CD4-positive, alpha-beta T cell treated with Interleukin-21 for 1 hour (primary cell): ENCODE results near the gene FBXO7.
"Not testable (repeated sequence)": the region's sequence is repeated elsewhere in the genome, so short reads cannot be mapped to it uniquely, and the experiment has no call there.

Experiments
- DNase-seq: peaks from one replicate; pipeline ENCODE4 v3.0.0-alpha.2; 2020

FBXO7 gene

GRCh38 chr22:32474635-32475467 is at the start of gene FBXO7:
FBXO7 (plus strand) TSS chr22:32474811; CDS start chr22:32475003, 192 bp downstream.
- DNase-seq, result peak; percentile 86

GRCh38 chr22:32426881-32427280 is 47.7 kb upstream of the FBXO7 start:
- no peak for DNase-seq

- DNase-seq, result no peak
Measured at GRCh38 chr22:32430352-32430751, 44.3 kb upstream of the FBXO7 start.

- DNase-seq, result peak; percentile 4
Measured at GRCh38 chr22:32444068-32444467, 30.5 kb upstream of the FBXO7 start.

GRCh38 chr22:32446321-32446720 is 28.3 kb upstream of the FBXO7 start:
- no peak for DNase-seq

GRCh38 chr22:32448980-32449379 is 25.6 kb upstream of the FBXO7 start:
- DNase-seq, result no peak

GRCh38 chr22:32457031-32457430 is 17.6 kb upstream of the FBXO7 start:
- DNase-seq, result no peak

GRCh38 chr22:32462452-32462851 is 12.2 kb upstream of the FBXO7 start:
- no peak for DNase-seq

- no peak for DNase-seq
Measured at GRCh38 chr22:32465661-32466060, 8.9 kb upstream of the FBXO7 start.

- DNase-seq, result no peak
Measured at GRCh38 chr22:32466496-32466895, 8.1 kb upstream of the FBXO7 start.

GRCh38 chr22:32469799-32470212 is 4.8 kb upstream of the FBXO7 start:
- DNase-seq, result no peak

GRCh38 chr22:32473388-32473952 is 1.1 kb upstream of the FBXO7 start:
- DNase-seq, result peak; percentile 79

- DNase-seq, result no peak
Measured at GRCh38 chr22:32475468-32476010, 928 bp downstream of the FBXO7 start.

- peak; percentile 19 for DNase-seq
Measured at GRCh38 chr22:32476281-32477195, 1.9 kb downstream of the FBXO7 start.

- DNase-seq, result no peak
Measured at GRCh38 chr22:32477596-32477995, 3.0 kb downstream of the FBXO7 start.

GRCh38 chr22:32478552-32478951 is 3.9 kb downstream of the FBXO7 start:
- not testable (repeated sequence) for DNase-seq

GRCh38 chr22:32478994-32479393 is 4.4 kb downstream of the FBXO7 start:
- DNase-seq, result no peak

- no peak for DNase-seq
Measured at GRCh38 chr22:32480238-32480637, 5.6 kb downstream of the FBXO7 start.

- DNase-seq, result no peak
Measured at GRCh38 chr22:32482708-32483107, 8.1 kb downstream of the FBXO7 start.

- DNase-seq, result no peak
Measured at GRCh38 chr22:32486656-32487390, 12.2 kb downstream of the FBXO7 start.

- DNase-seq, result no peak
Measured at GRCh38 chr22:32487461-32487860, 12.8 kb downstream of the FBXO7 start.

- no peak for DNase-seq
Measured at GRCh38 chr22:32489377-32489776, 14.8 kb downstream of the FBXO7 start.
